Dermis microvascular lymphatic vessel endothelial cell (primary cell): ENCODE measurements around the gene IL34. TPM values are rescaled to one million over a fixed set of nuclear protein-coding genes. Genes with fewer than 3 reads are reported as not detected.
A peak's percentile ranks its signal among the peaks of the same experiment; 100 is the strongest.

Experiments
- DNase-seq, 2 donors: peaks; one replicate each; pipeline versions ENCODE4 v3.0.0 to v3.0.0-alpha.2; 2010; ENCODE audit warnings: low read depth in 2 of 2
- total RNA-seq: library from RNA; depleted of rRNA; stranded (reverse); fragments of >200 nt; gene quantifications from 2 replicates; pipeline ENCODE4 v1.2.1, GENCODE V29; 2014

The IL34 gene
- total RNA-seq, 1 donor from 2014 or later, result 4.9 TPM

GRCh38 chr16:70676675-70677498 lies 30.5 kb downstream of the IL34 start:
- no peak for DNase-seq

- DNase-seq, result no peak
These were observed 31.3 kb downstream of the IL34 start for GRCh38 chr16:70677499-70678120.

DNA sequence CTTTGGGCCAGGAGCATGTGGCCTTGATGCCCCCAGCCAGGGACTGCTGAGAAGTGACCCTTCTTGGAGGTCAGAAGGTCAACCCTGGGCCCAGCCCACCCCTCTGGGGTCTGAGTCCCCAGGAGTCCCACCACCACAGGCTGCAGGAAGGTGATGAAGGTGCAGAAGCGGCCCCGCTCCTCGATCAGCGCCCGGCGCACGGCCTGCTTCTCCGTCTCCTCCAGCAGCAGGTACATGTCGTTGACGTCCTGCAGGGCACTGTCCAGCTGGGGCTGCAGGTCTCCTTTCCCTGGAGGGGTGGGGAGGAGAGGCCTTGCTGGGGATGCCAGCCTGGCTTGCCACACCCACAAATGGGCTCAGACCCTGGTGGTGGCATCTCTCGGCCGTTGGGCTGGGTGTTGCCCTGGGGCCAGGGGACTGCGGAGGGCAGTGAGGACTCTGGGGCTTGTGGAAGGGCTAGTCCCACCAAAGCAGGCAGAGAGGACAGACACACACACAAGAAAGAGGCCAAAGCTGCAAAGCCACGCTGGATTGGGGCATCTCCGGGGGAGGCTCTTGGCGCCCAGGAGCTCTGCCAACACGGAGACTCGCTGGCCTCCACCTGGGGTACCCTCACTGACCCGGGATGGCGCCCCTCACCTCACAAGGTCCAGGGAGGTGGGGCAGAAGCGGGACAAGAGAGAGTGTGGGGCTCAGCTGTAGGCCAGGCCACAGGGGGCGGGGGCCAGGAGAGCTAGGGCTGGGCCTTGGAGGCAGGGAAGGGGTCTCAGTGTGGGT lies 31.9 kb downstream of the IL34 start:
- no peak for DNase-seq

GRCh38 chr16:70678898-70679670 lies 32.7 kb downstream of the IL34 start:
- DNase-seq, result no peak

- no peak for DNase-seq
These were observed 33.5 kb downstream of the IL34 start for GRCh38 chr16:70679671-70680494.

- DNase-seq, result no peak
These were observed 34.4 kb downstream of the IL34 start for GRCh38 chr16:70680495-70681381.

DNA sequence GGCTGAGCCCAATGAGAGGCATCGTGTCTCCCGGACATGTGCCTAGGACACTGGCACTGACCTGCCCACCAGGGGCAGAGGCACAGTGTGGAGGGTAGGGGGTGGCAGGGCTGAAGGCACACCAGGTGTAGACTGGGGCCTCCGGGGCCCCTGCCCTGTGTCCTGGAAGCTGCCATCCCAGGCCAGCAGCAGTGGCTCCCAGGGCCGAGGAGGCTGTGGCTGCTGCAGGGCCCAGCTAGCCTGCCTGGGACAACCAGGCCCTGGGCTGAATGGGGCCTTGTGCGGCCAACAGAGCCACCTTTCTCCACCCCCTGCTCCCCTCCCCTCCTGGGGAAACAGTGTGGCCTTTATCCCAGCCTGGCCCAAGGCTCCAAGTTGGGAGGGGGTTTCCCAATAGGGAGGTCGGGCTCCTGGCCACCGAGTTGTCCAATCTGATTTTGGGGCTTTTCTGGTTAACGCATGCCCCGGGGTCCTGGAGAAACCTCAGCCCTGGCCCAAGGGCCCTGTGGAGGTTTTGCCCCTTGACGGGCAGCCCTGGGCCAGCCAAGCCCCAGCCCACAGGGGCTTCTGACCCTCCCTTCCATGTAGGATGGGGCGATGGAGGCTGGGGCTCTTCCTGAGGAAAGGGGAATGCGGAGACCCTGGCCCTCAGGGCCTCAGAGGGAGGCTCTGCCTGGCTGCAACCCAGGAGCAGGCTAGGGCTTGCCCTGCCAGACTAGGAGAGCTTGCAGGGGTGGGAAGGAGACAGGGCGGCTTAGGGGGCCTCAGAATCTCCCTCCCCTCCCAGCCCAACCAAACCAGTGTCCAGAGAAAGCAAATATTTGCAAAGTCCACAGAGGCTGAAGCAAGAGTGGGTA lies 35.3 kb downstream of the IL34 start:
- no peak for DNase-seq

DNA sequence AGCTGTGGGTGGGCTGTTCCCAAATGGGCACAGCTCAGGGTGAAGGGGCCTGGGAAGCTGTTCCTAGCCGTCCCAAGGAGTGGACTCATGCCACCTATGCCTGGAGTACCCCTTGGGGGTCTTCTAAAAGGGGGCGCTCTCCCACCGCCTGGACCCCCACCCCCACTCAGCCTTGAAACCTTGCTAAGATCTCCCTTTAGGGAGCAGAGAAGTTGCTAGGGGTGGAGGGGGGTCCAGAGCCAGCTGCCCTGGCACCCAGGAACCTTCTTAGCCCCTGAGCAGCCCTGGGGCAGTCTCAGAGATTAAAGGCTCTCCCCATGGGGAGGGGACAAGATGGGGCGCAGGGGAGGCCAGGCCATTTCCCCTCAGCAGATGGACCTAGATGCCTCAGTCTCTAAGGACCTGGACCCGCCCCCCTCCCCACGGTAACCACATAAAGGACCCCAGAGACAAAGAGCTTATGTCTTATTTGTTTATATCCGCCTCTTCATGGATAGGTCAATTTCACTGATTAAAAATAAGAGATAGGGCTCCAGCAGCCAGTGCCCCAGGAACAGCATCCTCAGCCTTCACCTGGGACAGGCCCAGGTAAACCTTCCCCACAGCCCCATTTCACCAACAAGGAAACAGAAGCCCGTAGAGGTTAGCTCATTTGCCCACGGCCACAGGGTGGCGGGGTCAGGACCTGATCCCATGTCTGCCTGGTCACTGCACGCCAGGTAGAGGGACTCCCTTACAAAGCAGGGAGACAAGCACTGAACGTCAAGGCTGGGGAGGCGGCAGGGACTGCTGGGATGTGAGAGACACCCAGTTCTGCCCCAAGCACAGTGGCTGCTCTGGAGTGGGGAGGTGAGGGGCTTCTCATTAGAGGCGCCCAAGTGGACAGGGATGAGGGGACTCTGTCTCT lies 36.1 kb downstream of the IL34 start:
- no peak for DNase-seq

DNA sequence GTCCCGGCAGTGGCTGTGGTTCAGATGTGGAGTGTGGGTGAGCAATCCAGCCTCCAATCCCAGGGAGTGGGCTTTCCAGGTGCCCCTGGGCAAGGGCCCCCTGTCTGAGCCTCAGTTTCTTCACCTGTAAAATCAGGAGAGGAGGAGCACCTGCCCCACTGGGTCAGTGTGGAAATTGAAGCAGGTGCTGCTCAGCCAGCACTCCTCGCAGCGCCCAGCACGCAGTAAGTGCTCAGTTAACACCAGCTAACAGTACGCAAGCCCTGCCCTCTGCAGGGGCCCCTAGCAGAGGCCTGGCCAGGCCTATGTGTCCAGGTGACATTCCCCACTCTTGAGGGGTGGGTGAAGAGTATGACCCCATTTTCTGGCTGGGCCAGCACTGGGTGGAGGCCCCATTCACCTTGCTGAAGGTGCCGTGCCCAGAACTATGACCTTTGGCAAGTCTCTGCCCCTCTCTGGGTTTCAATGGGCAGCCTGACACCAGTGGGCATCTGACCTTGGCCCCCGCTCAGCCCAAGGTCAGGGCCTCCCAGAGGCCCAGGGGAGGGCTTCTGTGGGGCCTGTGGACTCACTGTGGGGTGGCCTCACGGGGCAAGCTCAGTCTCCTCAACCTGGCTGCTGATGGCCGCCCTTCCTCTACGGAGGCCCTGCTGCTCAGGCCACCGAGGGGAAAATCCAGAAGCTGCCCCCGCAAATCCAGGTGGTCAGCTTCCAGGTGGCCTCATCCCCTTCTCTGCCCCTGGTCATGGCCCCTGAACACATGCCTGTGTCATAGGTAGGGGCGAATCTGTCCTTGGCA lies 37.0 kb downstream of the IL34 start:
- DNase-seq, result no peak

GRCh38 chr16:70684146-70685060 lies 38.0 kb downstream of the IL34 start:
- DNase-seq, result no peak

GRCh38 chr16:70685061-70685937 lies 38.9 kb downstream of the IL34 start:
- no peak for DNase-seq

- peak; percentile 62 to 93 for DNase-seq
These were observed 39.6 kb downstream of the IL34 start, which contains the start of gene MTSS2 for GRCh38 chr16:70685938-70686375. Gene MTSS2 (minus strand): TSS chr16:70686053. CDS start chr16:70685791, 262 bp downstream.

- DNase-seq, result no peak
These were observed 40.2 kb downstream of the IL34 start for GRCh38 chr16:70686376-70687101.

DNA sequence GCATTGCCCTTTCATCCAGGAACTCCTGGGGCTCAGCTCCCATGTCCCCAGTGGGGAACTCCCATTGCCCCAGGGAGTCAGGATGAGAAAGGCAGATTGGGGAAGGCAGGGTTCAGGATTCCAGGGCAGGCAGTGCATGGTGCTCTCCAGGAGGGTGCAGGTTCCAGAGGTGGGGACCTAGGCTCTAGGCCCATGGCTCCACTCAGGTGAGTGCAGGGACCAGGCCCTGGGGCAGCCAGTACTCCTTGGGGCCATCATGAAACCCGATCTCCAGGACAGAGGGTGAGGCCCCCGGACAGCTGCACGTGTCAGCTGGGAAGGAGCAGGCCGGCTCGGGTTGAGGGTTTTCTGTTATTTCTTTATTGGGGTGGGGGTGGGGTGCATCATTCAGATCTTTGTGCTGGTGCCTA lies 40.7 kb downstream of the IL34 start:
- no peak for DNase-seq
